Vagina (tissue), 2 donors: ENCODE results near the gene ELAVL3. TPM values are rescaled to one million over a fixed set of nuclear protein-coding genes. Genes with fewer than 3 reads are reported as not detected.

Source experiments
- DNase-seq, 2 donors: peaks; one replicate each; pipeline ENCODE4 v3.0.0-alpha.2; 2017; ENCODE audit errors: extremely low spot score in 2 of 2
- H3K27ac ChIP-seq: fragments of 200-600 bp; sonication (generic); one replicate; pipeline ENCODE4 v1.5.1; 2019
- H3K27me3 ChIP-seq: fragments of 200-600 bp; sonication (generic); one replicate; pipeline ENCODE4 v1.5.1; 2019
- H3K36me3 ChIP-seq, 2 donors: fragments of 200-600 bp; sonication (generic); one replicate each; pipeline ENCODE4 v1.5.1; 2017 to 2019
- H3K4me1 ChIP-seq: fragments of 200-600 bp; sonication (generic); one replicate; pipeline ENCODE4 v1.5.1; 2019
- H3K4me3 ChIP-seq, 2 donors: fragments of 200-600 bp; sonication (generic); 1 replicate in 1 of 2; 2 replicates in 1 of 2; pipeline ENCODE4 v1.5.1; 2016 to 2019
- H3K9me3 ChIP-seq: fragments of 200-600 bp; sonication (generic); one replicate; pipeline ENCODE4 v1.5.1; 2019
- POLR2A ChIP-seq, 2 donors: fragments of 450-650 bp; IDR thresholded peaks; one replicate each; pipeline ENCODE4 v1.6.1; 2017; ENCODE audit warnings: antibody characterized with exemption in 2 of 2, mild to moderate bottlenecking in 2 of 2, moderate library complexity in 2 of 2
- POLR2AphosphoS5 ChIP-seq, 2 donors: sonication (generic); formaldehyde crosslinking; IDR thresholded peaks; one replicate each; pipeline ENCODE4 v1.9.0; 2017; ENCODE audit warnings: antibody characterized with exemption in 2 of 2, mild to moderate bottlenecking in 2 of 2, low read depth in 1 of 2; ENCODE audit not compliant: insufficient read depth in 1 of 2
- intact Hi-C: fragments of 100-400 bp; cut with DNase I; formaldehyde crosslinking; loops from one replicate; pipeline ENCODE4 v1.15.1; 2023
- microRNA-seq: library from miRNA; unstranded; fragments of <30 nt; microRNA quantifications from one replicate; pipeline ENCODE4, GENCODE V29; 2017; ENCODE audit warnings: borderline number of aligned reads, borderline replicate concordance
- small RNA-seq: library from RNA; depleted of rRNA; stranded (forward); fragments of <200 nt; gene quantifications from one replicate; pipeline ENCODE3, GENCODE V24; 2016
- total RNA-seq: library from RNA; depleted of rRNA; stranded (reverse); fragments of >200 nt; gene quantifications from one replicate; pipeline ENCODE4 v1.2.3, GENCODE V29; 2016
- TF ChIP-seq, protein P1 (sequence below), 3 experiments: fragments of 450-650 bp in 2 of 3; fragments of 200-600 bp in 1 of 3; sonication (generic) in 1 of 3; IDR thresholded peaks; one replicate each; pipeline ENCODE4 v1.5.1; 2017 to 2019; ENCODE audit warnings: antibody characterized with exemption in 3 of 3, mild to moderate bottlenecking in 2 of 3, moderate library complexity in 2 of 3

The ELAVL3 gene
- total RNA-seq, 1 donor from 2014 or later, result 1.2 TPM

GRCh38 chr19:11405846-11406643, 74.8 kb downstream of the ELAVL3 start:
- no peak overlapping the region for H3K4me3 ChIP-seq
- no peak for TF ChIP-seq POLR2A (IDR thresholded peaks at IDR 0.05)
- TF ChIP-seq, protein P1, sequence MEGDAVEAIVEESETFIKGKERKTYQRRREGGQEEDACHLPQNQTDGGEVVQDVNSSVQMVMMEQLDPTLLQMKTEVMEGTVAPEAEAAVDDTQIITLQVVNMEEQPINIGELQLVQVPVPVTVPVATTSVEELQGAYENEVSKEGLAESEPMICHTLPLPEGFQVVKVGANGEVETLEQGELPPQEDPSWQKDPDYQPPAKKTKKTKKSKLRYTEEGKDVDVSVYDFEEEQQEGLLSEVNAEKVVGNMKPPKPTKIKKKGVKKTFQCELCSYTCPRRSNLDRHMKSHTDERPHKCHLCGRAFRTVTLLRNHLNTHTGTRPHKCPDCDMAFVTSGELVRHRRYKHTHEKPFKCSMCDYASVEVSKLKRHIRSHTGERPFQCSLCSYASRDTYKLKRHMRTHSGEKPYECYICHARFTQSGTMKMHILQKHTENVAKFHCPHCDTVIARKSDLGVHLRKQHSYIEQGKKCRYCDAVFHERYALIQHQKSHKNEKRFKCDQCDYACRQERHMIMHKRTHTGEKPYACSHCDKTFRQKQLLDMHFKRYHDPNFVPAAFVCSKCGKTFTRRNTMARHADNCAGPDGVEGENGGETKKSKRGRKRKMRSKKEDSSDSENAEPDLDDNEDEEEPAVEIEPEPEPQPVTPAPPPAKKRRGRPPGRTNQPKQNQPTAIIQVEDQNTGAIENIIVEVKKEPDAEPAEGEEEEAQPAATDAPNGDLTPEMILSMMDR (IDR thresholded peaks at IDR 0.05), result no peak
- no peak for TF ChIP-seq POLR2AphosphoS5 (IDR thresholded peaks at IDR 0.05; ENCODE audit: insufficient read depth in 1 of 2, low read depth in 1 of 2)
- intact Hi-C loops, result no loop called here
- DNase-seq, result no peak
- no peaks in the 10 kb centered on the region for H3K9me3 ChIP-seq
- H3K4me1 ChIP-seq, result no peaks in the 10 kb centered on the region
- no peak overlapping the region for H3K27ac ChIP-seq
- H3K36me3 ChIP-seq, result no peaks in the 10 kb centered on the region
- H3K27me3 ChIP-seq, result no peaks in the 10 kb centered on the region

GRCh38 chr19:11404588-11405222, 76.1 kb downstream of the ELAVL3 start:
- H3K4me3 ChIP-seq, result no peak overlapping the region
- TF ChIP-seq POLR2AphosphoS5 (IDR thresholded peaks at IDR 0.05; ENCODE audit: insufficient read depth in 1 of 2, low read depth in 1 of 2) (no peak), POLR2A (IDR thresholded peaks at IDR 0.05) (no peak)
- TF ChIP-seq, protein P1 (IDR thresholded peaks at IDR 0.05), result no peak
- DNase-seq, result no peak
- H3K27me3 ChIP-seq, result no peaks in the 10 kb centered on the region
- H3K4me1 ChIP-seq, result no peaks in the 10 kb centered on the region
- intact Hi-C loops, result no loop called here
- H3K36me3 ChIP-seq, result peaks cover 0 to under 1% of the 10 kb centered on the region in 2 donors
- no peak overlapping the region for H3K27ac ChIP-seq
- H3K9me3 ChIP-seq, result no peaks in the 10 kb centered on the region

GRCh38 chr19:11401808-11402543, 78.9 kb downstream of the ELAVL3 start:
- H3K4me3 ChIP-seq, result no peak overlapping the region
- H3K9me3 ChIP-seq, result no peaks in the 10 kb centered on the region
- no peaks in the 10 kb centered on the region for H3K27me3 ChIP-seq
- no peak overlapping the region for H3K27ac ChIP-seq
- peaks cover 0 to 4% of the 10 kb centered on the region in 2 donors for H3K36me3 ChIP-seq
- TF ChIP-seq, protein P1 (IDR thresholded peaks at IDR 0.05), result no peak
- TF ChIP-seq POLR2AphosphoS5 (IDR thresholded peaks at IDR 0.05; ENCODE audit: insufficient read depth in 1 of 2, low read depth in 1 of 2), result no peak
- no peak for TF ChIP-seq POLR2A (IDR thresholded peaks at IDR 0.05)
- no peak for DNase-seq
- no peaks in the 10 kb centered on the region for H3K4me1 ChIP-seq
- intact Hi-C loops, result no loop called here

Small RNA genes lying within 50 kb of the gene (microRNA-seq; reads per million reads assigned to microRNA genes)
- gene MIR7974, result not detected

Small RNA genes lying within 50 kb of the gene (small RNA-seq; reads per million reads assigned to genes)
- gene MIR7974 (0.43 reads per million), gene RF00019 (not detected), gene RN7SL833P (not detected)

Other genes starting within 250 kb of the ELAVL3 start
- gene ANGPTL8, start 241.4 kb downstream of the ELAVL3 start, total RNA-seq, result not detected
- gene DOCK6, start 218.5 kb downstream of the ELAVL3 start, total RNA-seq, result 65.8 TPM
- gene TSPAN16, start 184.9 kb downstream of the ELAVL3 start, total RNA-seq, result not detected
- 33.9 TPM for gene RAB3D, start 141.4 kb downstream of the ELAVL3 start, total RNA-seq
- gene TMEM205, start 134.8 kb downstream of the ELAVL3 start, total RNA-seq, result 173 TPM
- gene CCDC159, start 134.5 kb downstream of the ELAVL3 start, total RNA-seq, result 24.1 TPM
- gene PLPPR2, start 125.6 kb downstream of the ELAVL3 start, total RNA-seq, result 16.5 TPM
- 1.5 TPM for gene SWSAP1, start 106.4 kb downstream of the ELAVL3 start, total RNA-seq
- 14.5 TPM for gene EPOR, start 96.7 kb downstream of the ELAVL3 start, total RNA-seq
- 19.6 TPM for gene RGL3, start 61.7 kb downstream of the ELAVL3 start, total RNA-seq
- gene ODAD3, start 45.9 kb downstream of the ELAVL3 start, total RNA-seq, result not detected
- 79.1 TPM for gene PRKCSH, start 45.4 kb downstream of the ELAVL3 start, total RNA-seq
- gene ZNF653, start 24.8 kb upstream of the ELAVL3 start, total RNA-seq, result 12.5 TPM
- 49.6 TPM for gene ECSIT, start 48.1 kb upstream of the ELAVL3 start, total RNA-seq
- gene CNN1, start 57.8 kb upstream of the ELAVL3 start, total RNA-seq, result 276 TPM
- gene ELOF1, start 78.2 kb upstream of the ELAVL3 start, total RNA-seq, result 28.0 TPM
- gene ACP5, start 96.6 kb upstream of the ELAVL3 start, total RNA-seq, result 6.1 TPM
- 7.1 TPM for gene ZNF627, start 116.4 kb upstream of the ELAVL3 start, total RNA-seq